WERI-Rb-1 (cell line): Measurements from ENCODE around the gene LCLAT1.

Experiments used
- DNase-seq: peaks from one replicate; pipeline ENCODE4 v3.0.0-alpha.2; 2020
- H3K27ac ChIP-seq: fragments of 250-450 bp; sonication (Bioruptor Pico); 2 replicates; pipeline ENCODE4 v1.5.1; 2020; ENCODE audit warnings: mild to moderate bottlenecking, moderate library complexity
- H3K27me3 ChIP-seq: fragments of 250-450 bp; sonication (Bioruptor Pico); 2 replicates; pipeline ENCODE4 v1.5.1; 2021; ENCODE audit warnings: mild to moderate bottlenecking, low read depth, moderate library complexity; ENCODE audit not compliant: insufficient read depth, severe bottlenecking
- H3K36me3 ChIP-seq: fragments of 250-450 bp; sonication (Bioruptor Pico); 2 replicates; pipeline ENCODE4 v1.5.1; 2020; ENCODE audit warnings: mild to moderate bottlenecking, moderate library complexity
- H3K4me3 ChIP-seq: 2 replicates; pipeline ENCODE4 v1.5.1; 2011; ENCODE audit warnings: low read depth, mild to moderate bottlenecking, control low read depth, low read length
- H3K9me3 ChIP-seq: fragments of 250-450 bp; sonication (Bioruptor Pico); 2 replicates; pipeline ENCODE4 v1.5.1; 2021; ENCODE audit warnings: mild to moderate bottlenecking, moderate library complexity; ENCODE audit not compliant: severe bottlenecking
- TF ChIP-seq, protein P1 (sequence below): IDR thresholded peaks from 2 replicates; pipeline ENCODE4 v1.5.1; 2011; ENCODE audit warnings: low read depth, mild to moderate bottlenecking, control low read depth, inconsistent platforms, low read length

Gene LCLAT1

DNA sequence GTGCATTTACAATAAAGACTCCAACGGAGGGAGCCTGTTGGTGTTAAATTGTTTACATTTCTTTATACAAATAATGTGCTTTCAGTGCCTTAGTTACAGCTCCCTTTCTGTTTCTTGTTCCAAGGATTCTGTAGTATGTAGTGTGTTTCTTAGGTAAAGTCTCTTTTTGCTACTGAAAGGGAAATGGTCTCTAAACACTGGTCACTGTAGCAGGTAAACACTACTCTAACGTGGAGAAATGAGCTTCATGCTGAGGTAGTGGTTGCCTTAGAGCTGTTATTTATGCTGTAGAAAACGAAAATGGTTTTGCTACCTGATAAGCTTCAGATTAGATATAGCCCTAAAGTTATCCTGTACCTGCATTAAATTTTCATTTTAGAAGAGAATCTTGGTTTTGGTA, 196.6 kb downstream of the LCLAT1 start:
- H3K27ac ChIP-seq: no peak overlapping the region
- H3K27me3 ChIP-seq: no peaks in the 10 kb centered on the region
- no peak for DNase-seq
- H3K9me3 ChIP-seq: no peaks in the 10 kb centered on the region
- TF ChIP-seq, protein P1, sequence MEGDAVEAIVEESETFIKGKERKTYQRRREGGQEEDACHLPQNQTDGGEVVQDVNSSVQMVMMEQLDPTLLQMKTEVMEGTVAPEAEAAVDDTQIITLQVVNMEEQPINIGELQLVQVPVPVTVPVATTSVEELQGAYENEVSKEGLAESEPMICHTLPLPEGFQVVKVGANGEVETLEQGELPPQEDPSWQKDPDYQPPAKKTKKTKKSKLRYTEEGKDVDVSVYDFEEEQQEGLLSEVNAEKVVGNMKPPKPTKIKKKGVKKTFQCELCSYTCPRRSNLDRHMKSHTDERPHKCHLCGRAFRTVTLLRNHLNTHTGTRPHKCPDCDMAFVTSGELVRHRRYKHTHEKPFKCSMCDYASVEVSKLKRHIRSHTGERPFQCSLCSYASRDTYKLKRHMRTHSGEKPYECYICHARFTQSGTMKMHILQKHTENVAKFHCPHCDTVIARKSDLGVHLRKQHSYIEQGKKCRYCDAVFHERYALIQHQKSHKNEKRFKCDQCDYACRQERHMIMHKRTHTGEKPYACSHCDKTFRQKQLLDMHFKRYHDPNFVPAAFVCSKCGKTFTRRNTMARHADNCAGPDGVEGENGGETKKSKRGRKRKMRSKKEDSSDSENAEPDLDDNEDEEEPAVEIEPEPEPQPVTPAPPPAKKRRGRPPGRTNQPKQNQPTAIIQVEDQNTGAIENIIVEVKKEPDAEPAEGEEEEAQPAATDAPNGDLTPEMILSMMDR: no peak
- H3K4me3 ChIP-seq: no peak overlapping the region
- H3K36me3 ChIP-seq: no peaks in the 10 kb centered on the region; the same call in 1 of the 2 replicates

DNA sequence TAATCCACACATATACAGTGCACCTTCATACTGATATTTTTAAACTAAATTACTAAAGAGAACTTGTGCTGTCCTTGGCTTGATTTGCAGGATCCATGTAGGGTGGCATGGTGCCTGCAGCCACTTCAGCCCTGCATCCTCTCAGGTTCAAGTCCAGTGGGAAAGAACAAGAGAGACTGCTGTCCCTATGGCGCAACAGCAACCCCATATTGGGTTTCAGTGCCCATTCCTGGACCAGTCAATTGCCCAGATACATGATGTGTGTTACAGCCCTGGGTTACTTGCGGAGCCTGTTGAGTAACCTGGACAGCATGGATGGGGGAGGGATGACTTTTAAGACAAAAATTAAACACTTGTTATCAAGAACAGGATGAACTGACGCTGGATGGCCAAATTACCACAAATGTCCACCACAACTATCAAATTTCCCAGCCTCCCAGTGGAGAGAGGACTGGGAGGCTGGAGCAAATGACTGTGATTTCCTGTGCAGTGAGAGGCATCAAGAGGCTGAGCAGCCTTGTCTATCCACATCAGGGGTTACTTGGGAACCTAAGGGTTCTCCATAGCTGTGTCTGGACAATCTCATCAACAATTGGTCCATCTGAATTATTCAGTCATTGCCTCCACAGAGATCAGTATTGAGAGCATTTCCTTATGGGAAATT, 198.2 kb downstream of the LCLAT1 start:
- Histone ChIP-seq H3K27me3 (no peaks in the 10 kb centered on the region), H3K27ac (no peak overlapping the region), H3K4me3 (no peak overlapping the region), H3K9me3 (no peaks in the 10 kb centered on the region), H3K36me3 (no peaks in the 10 kb centered on the region; the same call in 1 of the 2 replicates)
- no peak for DNase-seq
- TF ChIP-seq, protein P1: no peak

DNA sequence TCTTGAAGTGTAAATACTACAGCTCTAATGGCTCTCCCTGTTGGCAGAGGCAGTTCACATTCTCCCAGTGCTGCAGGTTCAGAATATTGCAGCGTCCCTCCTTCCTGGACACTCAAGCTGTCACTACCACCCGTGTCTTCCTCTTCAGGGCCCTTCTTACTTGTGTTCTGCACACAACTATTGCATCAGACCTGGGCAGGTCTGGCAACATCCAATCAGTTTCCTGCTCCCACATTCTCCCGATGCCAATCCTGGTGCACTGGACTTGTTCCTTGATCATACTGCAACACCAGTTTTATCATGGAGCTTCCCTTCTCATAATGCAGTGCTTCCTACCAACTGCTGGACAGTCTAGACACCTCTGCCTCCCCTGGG, 198.7 kb downstream of the LCLAT1 start:
- Histone ChIP-seq H3K9me3 (no peaks in the 10 kb centered on the region), H3K27me3 (no peaks in the 10 kb centered on the region), H3K27ac (no peak overlapping the region), H3K36me3 (no peaks in the 10 kb centered on the region; the same call in 1 of the 2 replicates), H3K4me3 (no peak overlapping the region)
- no peak for DNase-seq
- TF ChIP-seq, protein P1: no peak

DNA sequence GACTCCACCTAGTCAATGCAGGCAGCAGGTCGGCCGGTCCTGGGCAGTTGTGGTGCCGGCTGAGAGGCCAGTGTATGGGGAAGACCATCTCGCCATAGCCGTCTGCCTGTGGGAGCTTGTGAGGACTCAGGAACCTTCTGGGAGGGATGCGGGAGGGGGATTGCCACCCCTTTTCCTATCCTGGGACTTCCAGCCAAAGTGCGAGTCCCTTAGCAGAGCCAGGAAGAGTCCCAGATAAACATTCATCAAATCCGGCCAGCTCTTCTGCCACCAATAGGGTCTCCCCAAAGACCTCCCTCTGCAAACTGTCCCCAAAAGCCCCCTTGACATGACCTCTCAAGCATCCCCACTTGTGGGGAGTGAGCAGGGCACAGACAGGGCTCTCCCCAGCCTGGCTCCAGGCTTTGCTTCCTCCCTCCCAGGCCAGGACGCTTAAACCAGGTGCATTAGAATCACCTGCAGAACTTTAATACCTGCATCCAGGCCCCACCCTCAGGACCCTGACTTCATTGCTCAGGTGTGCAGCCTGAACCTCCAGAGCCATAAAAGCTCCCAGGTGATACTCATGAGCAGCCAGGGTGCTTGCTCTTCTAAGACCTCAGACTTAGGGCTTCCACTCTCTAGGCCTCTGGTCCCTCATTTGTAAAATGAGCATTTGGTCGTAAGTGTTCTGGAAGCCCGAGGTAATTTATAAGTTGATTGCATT, 200.9 kb downstream of the LCLAT1 start:
- H3K27ac ChIP-seq: no peak overlapping the region
- H3K27me3 ChIP-seq: no peaks in the 10 kb centered on the region
- H3K4me3 ChIP-seq: no peak overlapping the region
- H3K9me3 ChIP-seq: no peaks in the 10 kb centered on the region
- H3K36me3 ChIP-seq: no peaks in the 10 kb centered on the region; the same call in 1 of the 2 replicates
- no peak for DNase-seq
- TF ChIP-seq, protein P1: no peak

DNA sequence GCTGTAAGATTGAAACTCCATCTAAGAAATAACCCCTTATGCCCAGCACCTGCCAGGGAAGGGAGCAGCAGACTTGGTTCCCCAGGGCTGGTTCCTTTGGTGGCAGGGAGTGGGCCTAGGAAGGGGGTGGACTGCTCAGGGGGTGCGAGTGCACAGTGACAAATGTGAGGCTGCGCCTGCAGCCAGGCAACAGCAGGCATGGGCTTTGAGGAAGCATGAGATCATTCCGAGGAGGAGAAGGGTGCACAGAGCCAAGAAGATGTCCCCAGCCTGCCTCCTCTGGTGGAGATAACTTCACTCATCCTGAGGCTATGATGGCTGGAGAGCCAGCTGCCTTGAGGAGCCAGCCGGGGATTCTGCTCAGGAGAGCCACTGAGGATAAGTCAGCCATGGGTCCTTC, 202.2 kb downstream of the LCLAT1 start:
- Histone ChIP-seq H3K27ac (no peak overlapping the region), H3K4me3 (no peak overlapping the region), H3K27me3 (no peaks in the 10 kb centered on the region), H3K9me3 (no peaks in the 10 kb centered on the region), H3K36me3 (no peaks in the 10 kb centered on the region; the same call in 1 of the 2 replicates)
- no peak for DNase-seq
- TF ChIP-seq, protein P1: no peak
